ENCODE results near the gene SH3RF3.

SH3RF3 gene

DNA sequence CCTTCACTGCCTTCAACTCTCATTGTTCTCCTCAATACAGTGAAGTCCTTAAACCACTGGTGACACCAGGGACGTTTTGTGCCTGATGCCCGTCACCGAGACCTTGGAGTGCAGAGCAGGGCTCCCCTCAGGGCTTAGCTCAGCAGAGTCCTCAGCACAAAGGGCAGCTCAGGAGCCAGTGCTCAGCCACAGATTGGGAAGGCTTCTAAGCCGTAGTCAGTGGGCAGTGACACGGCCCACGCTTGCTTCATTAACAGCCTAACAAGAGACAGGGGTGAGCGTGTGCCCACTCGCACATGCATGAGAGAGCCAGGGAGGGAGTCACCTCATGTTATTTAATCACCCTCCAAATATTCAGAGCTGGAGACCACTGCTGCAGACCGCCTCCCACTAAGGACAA, 137.5 kb downstream of the SH3RF3 start:
- no peak for DNase-seq

DNA sequence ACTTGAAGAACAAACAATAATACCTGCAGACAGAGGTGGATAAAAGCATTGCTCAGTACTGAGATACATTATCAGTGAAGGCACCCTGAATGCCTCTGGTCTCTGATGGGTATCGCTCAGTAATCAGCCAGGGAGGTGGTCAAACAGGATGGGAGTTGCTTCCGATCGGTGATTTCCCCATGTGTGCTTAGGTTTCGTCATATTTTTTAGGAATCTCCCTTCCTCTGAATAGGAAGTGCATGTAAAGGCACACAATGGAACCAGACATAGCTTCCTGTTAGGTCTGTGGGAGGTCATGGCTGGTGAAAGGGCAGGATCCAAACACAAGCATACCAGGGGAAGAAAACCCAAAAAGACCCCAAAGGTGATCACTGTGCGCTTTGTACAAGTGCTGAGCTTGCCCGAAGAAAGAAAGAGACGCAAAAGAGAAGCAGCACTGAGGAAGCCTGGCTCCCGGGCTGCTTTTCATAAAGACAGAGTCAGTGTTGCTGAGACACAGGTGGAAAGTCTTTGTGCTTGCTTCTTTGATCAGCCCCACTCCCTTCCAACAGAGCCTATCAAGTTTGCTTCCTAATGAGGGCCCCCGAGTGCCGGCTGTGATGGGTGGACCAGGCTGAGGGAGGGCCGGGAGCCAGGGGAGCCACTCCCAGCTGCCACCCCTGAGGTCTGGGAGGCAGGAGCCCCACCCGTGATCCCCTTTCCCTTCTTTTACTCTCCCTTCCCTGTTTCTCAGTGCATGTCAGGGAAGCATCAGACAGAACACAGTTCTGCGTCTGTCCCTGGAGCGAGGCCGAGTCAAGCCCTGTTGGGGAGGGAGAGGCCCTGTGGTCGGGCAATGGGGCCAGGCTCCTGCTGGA, 138.2 kb downstream of the SH3RF3 start:
- no peak for DNase-seq

DNA sequence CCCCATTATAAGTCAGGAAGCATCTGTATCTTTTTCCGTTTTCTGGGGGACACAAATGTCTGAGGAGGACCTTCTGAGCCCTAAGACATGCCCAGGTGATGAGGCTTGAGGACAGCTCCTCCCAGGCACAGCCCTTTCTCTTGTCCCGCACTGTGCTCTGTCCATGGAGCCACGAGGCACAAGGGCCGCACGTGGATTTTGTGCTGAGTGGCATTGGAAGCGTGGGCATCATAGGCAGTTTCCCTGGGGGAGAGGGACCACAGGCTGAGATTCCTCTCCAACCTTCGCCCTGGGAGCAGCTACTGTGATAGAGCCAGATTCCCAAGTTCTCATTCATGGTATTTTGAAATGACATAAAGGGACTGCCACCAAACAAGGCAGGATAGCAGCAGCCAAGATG, 139.9 kb downstream of the SH3RF3 start:
- DNase-seq = no peak

DNA sequence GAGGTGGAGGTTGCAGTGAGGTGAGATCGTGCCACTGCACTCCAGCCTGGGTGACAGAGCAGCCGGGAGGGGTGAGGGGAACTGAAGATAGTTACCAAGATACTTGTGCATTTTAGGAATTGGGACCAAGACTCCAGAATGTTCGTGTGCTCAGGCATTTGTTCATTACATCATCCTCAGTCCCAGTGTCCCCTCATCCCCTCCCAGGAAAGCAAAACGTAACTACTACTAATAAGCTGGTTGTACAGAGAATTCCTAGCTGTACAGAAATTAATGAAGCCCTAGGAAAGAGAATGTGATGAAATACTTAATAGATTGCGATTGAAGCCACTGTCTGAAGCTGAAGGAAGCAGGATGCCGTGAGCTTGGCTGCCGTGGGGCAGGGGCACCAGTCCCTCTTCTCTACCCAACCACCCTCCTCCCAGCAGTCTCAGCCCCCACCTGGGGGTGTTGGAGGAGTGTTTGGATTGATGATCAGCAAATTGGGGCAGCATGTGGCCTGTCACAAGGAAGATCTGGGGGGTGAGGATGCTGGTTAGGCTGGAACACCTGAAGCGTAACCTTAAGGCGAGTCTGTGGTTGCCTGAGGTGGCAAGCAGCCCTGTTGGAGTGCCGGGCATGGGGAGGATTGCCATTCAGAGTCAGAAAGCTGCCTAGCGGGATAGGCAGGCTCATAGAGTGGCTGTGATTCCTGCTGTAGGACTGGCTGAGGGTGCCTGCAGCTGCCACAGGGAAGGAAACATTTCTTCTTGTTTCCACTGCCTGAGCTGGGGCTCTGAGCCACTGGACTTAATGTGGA, 140.9 kb downstream of the SH3RF3 start:
- no peak for DNase-seq

DNA sequence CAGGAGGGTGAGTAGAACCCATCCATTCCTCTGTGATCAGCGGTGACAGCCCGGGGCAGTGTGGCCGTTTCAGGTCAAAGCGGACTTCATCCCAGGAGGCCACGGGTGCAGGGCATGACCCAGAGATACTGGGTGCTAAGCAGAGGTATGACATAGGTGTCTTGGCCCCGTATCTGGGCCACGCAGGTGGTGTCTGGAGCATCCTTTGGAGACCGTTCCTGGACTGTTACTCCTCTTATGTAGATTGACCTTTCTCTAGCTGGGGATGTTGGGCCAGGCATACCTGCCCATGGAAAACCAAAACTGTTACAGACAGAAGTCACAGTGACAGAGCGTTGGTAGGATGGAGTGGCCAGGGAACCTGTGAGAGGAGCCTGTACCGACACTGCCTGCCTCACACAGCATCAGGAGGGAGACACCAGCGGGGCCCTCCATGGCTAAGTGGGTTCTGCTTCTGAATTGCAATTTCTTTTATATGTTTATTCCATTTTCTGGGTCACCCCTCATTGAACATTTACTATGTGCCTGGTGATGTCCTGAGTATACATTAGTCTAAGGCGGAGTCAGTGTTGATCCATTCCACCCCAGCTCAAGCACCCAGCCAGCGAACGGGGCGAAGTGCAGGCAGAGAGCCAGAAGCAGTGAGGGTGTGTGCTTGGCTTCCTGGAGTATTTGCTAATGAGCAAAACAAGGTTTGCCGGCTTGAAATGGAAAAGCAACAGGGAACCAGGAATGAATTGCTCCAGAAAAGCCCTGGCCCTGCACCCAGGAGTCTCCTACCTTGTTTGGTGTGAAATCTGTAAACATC, 141.7 kb downstream of the SH3RF3 start:
- DNase-seq = no peak

GRCh38 chr2:109271920-109272319, 142.9 kb downstream of the SH3RF3 start:
- no peak for DNase-seq

DNA sequence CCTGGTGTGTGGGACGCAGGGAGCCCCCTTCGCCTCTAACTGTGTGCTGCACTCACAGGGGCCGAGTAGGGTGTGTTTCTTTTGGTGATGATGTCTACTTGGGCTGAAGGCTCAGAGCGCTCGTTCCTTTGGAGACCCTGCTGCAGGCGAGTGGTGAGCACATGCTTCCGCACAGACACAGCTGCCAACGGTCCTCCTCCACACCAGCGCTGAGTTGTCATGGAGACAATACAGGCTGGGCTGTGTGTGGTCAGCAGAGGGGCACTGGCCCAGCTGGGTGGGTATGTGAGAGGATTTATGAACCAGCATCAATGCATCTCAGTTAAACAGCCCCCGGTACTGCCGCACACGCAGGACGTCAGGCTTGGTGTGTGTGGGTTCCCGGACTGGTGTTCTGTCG, 143.5 kb downstream of the SH3RF3 start:
- DNase-seq = no peak

- DNase-seq = no peak
These were observed 146.4 kb downstream of the SH3RF3 start for GRCh38 chr2:109275120-109276012.

DNA sequence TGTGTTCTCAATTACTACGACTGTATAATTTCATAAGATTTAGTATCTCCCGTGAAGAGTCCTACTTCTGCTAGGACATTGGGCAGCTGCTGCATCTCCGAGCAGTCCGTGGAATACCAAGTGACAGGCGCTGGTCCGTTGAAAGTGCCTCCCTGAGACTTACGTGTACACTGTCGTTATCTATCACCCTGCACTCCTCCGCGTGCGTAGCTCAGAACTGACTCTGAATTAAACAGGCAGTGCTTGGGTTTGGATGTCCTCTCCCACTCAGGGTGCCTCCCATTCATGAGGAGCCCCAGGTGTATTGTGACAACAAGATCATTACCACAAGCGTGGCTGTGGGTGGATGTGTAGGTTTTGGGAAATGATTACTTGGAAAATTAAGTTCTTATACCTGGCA, 148.4 kb downstream of the SH3RF3 start:
- DNase-seq = no peak

GRCh38 chr2:109279243-109279860, 150.3 kb downstream of the SH3RF3 start:
- no peak for DNase-seq

DNA sequence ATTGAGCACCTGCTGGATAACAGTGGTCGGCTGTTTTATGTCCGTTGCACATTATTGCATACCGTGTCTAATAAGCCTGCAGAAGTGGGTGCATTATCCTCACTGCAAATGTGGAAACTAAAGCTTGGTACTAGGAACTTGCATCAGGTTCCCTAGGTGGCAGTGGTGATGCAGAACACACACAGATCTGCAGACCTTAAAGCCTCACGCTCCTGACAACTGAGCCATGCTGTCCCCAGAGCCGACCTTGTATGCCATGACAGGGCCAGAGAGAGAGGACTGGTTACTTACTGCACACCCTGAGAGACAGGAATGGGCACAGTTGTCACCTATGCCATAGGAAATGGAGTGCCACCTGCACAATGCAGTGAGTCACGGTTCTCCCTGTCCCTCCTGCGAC, 151.8 kb downstream of the SH3RF3 start:
- DNase-seq = no peak

DNA sequence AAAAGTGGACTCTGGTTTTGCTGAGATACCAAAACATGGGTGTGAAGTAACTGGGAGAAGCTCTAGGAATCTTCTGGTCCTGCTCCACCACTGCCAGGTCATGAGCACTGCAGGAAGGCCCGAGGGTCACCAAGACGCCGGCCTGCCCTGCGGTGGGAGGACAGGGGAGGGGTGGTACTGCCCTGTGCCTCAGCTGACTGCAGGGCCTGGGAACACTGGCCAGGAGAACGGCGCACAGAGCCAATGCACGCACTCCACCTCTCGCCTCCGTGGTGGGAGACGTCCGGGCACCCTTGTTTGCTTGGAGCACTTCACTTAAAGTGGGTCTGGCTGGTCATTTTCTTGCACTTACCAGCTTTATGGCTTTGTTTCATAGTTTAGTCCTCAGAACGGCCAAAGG, 153.4 kb downstream of the SH3RF3 start:
- no peak for DNase-seq

DNA sequence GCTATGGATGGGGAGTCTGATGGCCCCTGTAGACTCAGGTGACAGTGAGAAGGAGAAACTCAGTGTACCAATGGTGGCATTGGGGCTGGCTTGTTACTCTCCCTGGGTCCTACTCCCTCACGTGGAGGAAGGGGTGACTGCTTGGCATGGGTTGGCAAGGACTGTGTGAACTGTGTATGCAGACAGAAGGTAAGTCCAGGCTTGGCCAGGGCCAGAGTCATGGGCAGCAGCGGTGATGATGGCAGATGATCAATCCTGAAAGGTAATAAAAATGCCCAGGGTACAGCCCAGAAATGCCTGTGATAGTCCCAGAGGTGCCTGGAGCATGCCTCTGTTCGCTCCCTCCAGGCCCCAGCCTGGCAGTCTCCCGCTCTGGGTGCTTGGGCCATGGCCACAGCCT, 153.9 kb downstream of the SH3RF3 start:
- DNase-seq = no peak

DNA sequence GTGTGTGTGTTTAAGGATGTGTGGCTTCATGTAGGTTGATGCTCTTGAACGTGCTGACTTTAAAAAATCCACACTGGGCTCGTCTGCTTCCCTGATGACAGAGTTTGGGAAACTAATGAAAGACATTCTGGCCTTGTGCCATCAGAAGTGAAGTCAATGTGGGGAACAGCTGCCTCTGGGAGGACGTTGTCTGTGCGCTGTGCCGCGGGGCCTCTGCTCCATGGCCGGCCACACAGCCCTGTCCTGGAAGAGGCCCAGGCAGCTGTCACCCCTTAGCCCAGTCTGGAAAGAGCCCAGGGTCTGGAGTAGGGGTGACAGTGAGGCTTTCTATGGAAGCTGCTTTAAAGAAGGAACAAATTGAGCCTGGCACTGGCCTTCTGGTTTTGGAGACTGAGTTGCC, 155.8 kb downstream of the SH3RF3 start:
- no peak for DNase-seq

GRCh38 chr2:109285244-109285651, 156.2 kb downstream of the SH3RF3 start:
- no peak for DNase-seq

DNA sequence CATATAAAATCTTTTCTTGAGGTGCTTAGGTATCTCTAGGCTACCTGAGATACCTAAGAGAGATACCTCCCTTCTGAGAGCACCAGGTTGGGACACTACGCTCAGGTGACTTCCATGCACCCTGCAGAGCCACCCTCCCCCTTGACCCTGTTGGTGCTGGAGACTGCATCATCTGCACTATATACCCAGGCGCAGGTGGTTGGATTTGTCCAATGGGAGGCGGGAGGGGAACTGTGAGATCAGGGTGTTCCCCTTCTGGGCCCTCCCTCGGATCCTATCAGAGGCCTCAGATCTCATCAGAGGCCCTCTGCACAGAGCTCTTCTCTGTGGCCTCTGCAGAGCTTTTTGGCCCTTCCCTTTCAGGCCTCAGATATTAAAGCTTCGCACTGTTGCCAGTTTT, 158.4 kb downstream of the SH3RF3 start:
- no peak for DNase-seq

- no peak for DNase-seq
These were observed 158.8 kb downstream of the SH3RF3 start for GRCh38 chr2:109287838-109288237.

DNA sequence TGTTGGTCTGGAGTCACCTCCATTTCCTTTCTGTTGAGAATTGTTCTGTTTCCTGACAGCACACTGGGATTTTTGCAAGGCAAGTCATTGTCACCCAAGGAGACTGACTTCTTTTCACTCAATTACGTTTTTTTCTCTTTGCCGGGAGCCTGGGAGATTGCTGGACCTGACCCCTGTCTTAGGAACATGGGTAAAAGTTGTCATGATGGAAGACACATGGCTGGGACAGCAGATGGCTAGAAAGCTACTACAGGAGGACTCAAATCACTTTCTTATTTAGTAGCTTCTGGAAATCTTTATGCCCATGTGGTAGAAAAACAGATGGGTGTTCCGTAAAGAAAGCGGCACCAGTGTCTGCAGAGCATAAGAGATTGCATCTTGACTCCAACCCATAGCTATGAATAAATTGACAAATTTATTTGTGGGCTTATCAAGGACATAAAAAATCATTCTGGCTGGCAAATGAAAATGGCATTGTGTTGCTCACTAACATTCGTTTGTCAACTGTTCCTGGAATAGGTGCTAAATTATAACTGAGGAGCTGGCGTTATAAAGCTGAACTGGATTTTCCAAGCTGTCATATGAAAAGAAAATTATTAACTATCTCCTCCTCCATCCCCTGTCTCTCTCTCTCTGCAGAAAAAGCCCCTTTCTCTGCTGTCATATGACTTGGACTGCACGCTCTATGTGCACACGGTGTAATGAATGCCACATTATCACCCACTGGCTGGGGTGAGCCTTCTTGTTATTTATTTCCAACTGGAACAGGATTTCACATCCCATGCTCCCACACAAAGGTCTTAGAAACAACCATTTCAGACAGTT, 159.8 kb downstream of the SH3RF3 start:
- no peak for DNase-seq

DNA sequence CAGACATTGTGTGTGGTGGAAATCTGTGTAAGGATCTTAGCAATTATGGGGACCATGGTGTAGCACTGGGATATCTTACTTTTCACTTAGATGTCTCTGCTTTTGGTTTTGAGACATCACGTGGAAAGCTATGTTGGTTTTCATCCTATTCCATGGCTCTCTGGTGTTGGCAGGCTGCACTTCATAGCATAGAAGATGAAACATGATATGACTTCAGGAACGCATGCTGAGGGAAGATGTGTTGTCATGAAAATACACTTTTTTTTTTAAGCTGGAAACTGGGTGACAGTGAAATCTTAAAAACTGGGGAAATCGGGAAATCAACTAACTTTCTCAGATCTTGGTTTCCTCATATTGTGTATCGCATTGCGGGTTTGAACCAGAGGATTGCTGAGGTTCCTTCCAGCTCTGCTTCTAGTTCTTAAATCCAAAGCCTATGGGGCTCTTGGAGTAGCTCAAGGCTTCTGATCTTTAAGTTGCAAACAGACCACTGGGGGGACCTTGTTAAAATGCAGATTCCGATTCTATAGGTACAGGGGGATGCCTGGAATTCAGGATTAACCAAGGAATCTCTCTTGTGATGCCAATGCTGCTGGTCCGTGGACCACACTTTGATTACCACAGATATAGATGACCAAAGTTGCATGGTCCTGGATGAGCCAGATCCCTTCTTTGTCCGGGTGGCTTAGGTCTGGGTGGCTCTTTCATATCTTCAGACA, 160.7 kb downstream of the SH3RF3 start:
- no peak for DNase-seq

Measured in amniotic stem cell (primary cell).